Heart left ventricle (tissue), 13 donors: ENCODE measurements around the gene SORL1.

Source experiments
- POLR2A ChIP-seq, 2 donors: fragments of 450-650 bp; IDR thresholded peaks; one replicate each; pipeline ENCODE4 v1.6.1; 2017; ENCODE audit warnings: antibody characterized with exemption in 2 of 2, mild to moderate bottlenecking in 2 of 2, moderate library complexity in 2 of 2
- TF ChIP-seq, protein P1 (sequence below), 12 donors: fragments of 200-600 bp; sonication (generic) in 4 of 12; IDR thresholded peaks; one replicate each; pipeline versions ENCODE4 v1.5.0 to v1.8.0; 2018 to 2022; ENCODE audit warnings: antibody characterized with exemption in 12 of 12, mild to moderate bottlenecking in 5 of 12
- donor health status: ischemic (EF 13 %, LVEDD 7.1; RV severe dilation, severe dysfunction).
- donor health status: DM: no; HTN: yes; CAD: no.
- donor health status: DM: no; HTN: no; CAD: no.
- donor health status: ischemic (EF 25% LVEDD 6.9; RV normal size, moderate dysfunction).
- donor health status: ischemic (EF 25% LVEDD 5.7; RV mildly dilated, moderate dysfunction).
- donor health status: ischemic (EF 35%, LVEDD 5.7; RV mildly dilated, moderate dysfunction).
- donor health status: nonischemic (EF 11% LVEDD 7.7; RV severe dilation, severe dysfunction).
- donor health status: DM: yes; HTN: yes; CAD: no.
- donor health status: PGD.
- donor health status: ischemic (EF 29% LVEDD 5.4; RV normal size, mild dysfunction).
- donor health status: nonischemic (EF 23%, LVEDD 6.1; RV moderate dilation, normal function).

DNA sequence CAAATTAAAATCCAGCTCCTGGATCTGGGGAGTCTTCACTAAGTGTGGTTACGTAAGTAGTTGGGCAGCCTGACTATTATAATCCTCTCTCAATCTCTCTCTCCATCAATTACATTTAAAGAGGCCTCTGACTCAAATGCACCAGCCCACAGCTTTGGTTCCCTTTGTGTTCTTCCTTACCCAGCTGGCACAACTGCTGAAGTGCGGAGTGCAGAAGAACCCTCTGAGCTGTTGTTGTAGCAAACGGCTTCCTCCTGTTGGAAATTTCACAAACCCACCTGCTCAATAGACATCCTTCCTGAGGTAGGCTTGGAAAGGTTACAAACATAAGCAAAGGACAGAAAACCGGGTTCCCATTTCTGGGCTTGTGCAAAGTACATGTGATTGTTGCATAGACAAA is 17.0 kb upstream of the SORL1 start:
- TF ChIP-seq, protein P1, sequence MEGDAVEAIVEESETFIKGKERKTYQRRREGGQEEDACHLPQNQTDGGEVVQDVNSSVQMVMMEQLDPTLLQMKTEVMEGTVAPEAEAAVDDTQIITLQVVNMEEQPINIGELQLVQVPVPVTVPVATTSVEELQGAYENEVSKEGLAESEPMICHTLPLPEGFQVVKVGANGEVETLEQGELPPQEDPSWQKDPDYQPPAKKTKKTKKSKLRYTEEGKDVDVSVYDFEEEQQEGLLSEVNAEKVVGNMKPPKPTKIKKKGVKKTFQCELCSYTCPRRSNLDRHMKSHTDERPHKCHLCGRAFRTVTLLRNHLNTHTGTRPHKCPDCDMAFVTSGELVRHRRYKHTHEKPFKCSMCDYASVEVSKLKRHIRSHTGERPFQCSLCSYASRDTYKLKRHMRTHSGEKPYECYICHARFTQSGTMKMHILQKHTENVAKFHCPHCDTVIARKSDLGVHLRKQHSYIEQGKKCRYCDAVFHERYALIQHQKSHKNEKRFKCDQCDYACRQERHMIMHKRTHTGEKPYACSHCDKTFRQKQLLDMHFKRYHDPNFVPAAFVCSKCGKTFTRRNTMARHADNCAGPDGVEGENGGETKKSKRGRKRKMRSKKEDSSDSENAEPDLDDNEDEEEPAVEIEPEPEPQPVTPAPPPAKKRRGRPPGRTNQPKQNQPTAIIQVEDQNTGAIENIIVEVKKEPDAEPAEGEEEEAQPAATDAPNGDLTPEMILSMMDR (IDR thresholded peaks at IDR 0.05), result no peak
- TF ChIP-seq POLR2A (IDR thresholded peaks at IDR 0.05), result no peak
